GM12878 (cell line): Measurements from ENCODE around the gene LYVE1. TPM values are rescaled to one million over a fixed set of nuclear protein-coding genes. Genes with fewer than 3 reads are reported as not detected.

Source experiments
- ATAC-seq: fragments of 200-7000 bp; cut with Tn5 transposase; 3 replicates; pipeline ENCODE4 v1.9.1; 2020; ENCODE audit warnings: mild to moderate bottlenecking, moderate library complexity
- BruUV-seq: library from RNA; stranded (reverse); fragments of 400-500 nt; replicated peaks from 2 replicates; lab custom pipeline; 2021; lab: Mats Ljungman, UMichigan
- CTCF ChIA-PET: fragments of 300-600 bp; sonication (Branson Sonifier 250); formaldehyde crosslinking; extraction: SDS; loops from one replicate; lab custom pipeline; 2021; ENCODE audit warnings: inconsistent platforms; lab: Yijun Ruan, JAX
- POLR2A ChIA-PET: fragments of 350-600 bp; formaldehyde crosslinking; extraction: SDS; loops from one replicate; lab custom pipeline; 2021; ENCODE audit warnings: inconsistent platforms; lab: Charles Lee
- RAD21 ChIA-PET: fragments of 300-600 bp; sonication (Branson Sonifier 250); formaldehyde crosslinking; loops from one replicate; lab custom pipeline; 2023; ENCODE audit warnings: antibody characterized with exemption; ENCODE audit not compliant: unreplicated experiment; lab: Charles Lee
- SMC1A ChIA-PET: fragments of 300-600 bp; sonication (Branson Sonifier 250); formaldehyde crosslinking; loops from one replicate; lab custom pipeline; 2023; ENCODE audit not compliant: unreplicated experiment, uncharacterized antibody; lab: Charles Lee
- DNase-seq: peaks from one replicate; pipeline ENCODE4 v3.0.0-alpha.2; 2011; ENCODE audit warnings: low read depth, low spot score
- FAIRE-seq: peaks from 3 replicates; lab custom pipeline; 2011; peaks lifted over from hg19 to GRCh38; lab: Jason Lieb, UNC
- H2AFZ ChIP-seq: 2 replicates; pipeline ENCODE4 v1.6.0; 2011; ENCODE audit warnings: low read depth, low read length, control low read depth; ENCODE audit not compliant: control insufficient read depth
- H3K27ac ChIP-seq: 2 replicates; pipeline ENCODE4 v1.5.1; 2011; ENCODE audit warnings: control low read depth; ENCODE audit not compliant: control insufficient read depth, insufficient read depth
- H3K27me3 ChIP-seq, 2 experiments: replicated peaks in 1 of 2; 2 replicates each; pipeline versions ENCODE4 v1.6.0 to v1.6.1; 2011; ENCODE audit warnings: low read length in 1 of 2; ENCODE audit not compliant: control insufficient read depth in 2 of 2, insufficient read depth in 2 of 2
- H3K36me3 ChIP-seq, 2 experiments: 2 replicates each; pipeline ENCODE4 v1.5.1; 2011; ENCODE audit warnings: low read length in 1 of 2; ENCODE audit not compliant: control insufficient read depth in 2 of 2, insufficient read depth in 2 of 2
- H3K4me1 ChIP-seq: 2 replicates; pipeline ENCODE4 v1.6.1; 2011; ENCODE audit warnings: mild to moderate bottlenecking, low read length, moderate library complexity, mixed read lengths; ENCODE audit not compliant: control insufficient read depth, insufficient read depth
- H3K4me2 ChIP-seq: 2 replicates; pipeline ENCODE4 v1.6.0; 2011; ENCODE audit warnings: control low read depth; ENCODE audit not compliant: control insufficient read depth, insufficient read depth
- H3K4me3 ChIP-seq: fragments of 200-600 bp; sonication (generic); 2 replicates; pipeline ENCODE4 v1.5.1; 2016
- H3K79me2 ChIP-seq: 2 replicates; pipeline ENCODE4 v1.6.0; 2011; ENCODE audit warnings: low read length; ENCODE audit not compliant: control insufficient read depth, insufficient read depth
- H3K9ac ChIP-seq: 2 replicates; pipeline ENCODE4 v1.8.0; 2011; ENCODE audit warnings: low read length, control low read depth, mixed read lengths; ENCODE audit not compliant: control insufficient read depth, insufficient read depth
- H3K9me3 ChIP-seq: replicated peaks from 3 replicates; pipeline ENCODE4 v1.5.1; 2011; ENCODE audit warnings: mild to moderate bottlenecking, low read length; ENCODE audit not compliant: control insufficient read depth, insufficient read depth
- H4K20me1 ChIP-seq: 2 replicates; pipeline ENCODE4 v1.6.0; 2011; ENCODE audit not compliant: control insufficient read depth, insufficient read depth
- BMI1 ChIP-seq: fragments of 450-650 bp; IDR thresholded peaks from 2 replicates; pipeline ENCODE4 v1.6.1; 2016; ENCODE audit warnings: mild to moderate bottlenecking, moderate library complexity, borderline replicate concordance
- EZH2 ChIP-seq: IDR thresholded peaks from 2 replicates; pipeline ENCODE4 v1.6.1; 2012; ENCODE audit warnings: low read depth, mild to moderate bottlenecking, control low read depth, inconsistent platforms, low read length, borderline replicate concordance; ENCODE audit not compliant: control insufficient read depth
- IKZF1 ChIP-seq: fragments of 450-650 bp; conservative IDR thresholded peaks from 2 replicates; pipeline ENCODE4 v1.6.1; 2017; ENCODE audit warnings: antibody characterized with exemption, mild to moderate bottlenecking
- IRF3 ChIP-seq: fragments of 450-650 bp; IDR thresholded peaks from 2 replicates; pipeline ENCODE4 v1.6.1; 2014; ENCODE audit warnings: mild to moderate bottlenecking
- KDM1A ChIP-seq: fragments of 200-600 bp; sonication (generic); IDR thresholded peaks from 2 replicates; pipeline ENCODE4 v1.6.1; 2016; ENCODE audit warnings: borderline replicate concordance
- MEF2B ChIP-seq: fragments of 450-650 bp; IDR thresholded peaks from 2 replicates; pipeline ENCODE4 v1.6.1; 2018; ENCODE audit warnings: mild to moderate bottlenecking, moderate library complexity; ENCODE audit not compliant: partially characterized antibody, poor library complexity, severe bottlenecking
- NKRF ChIP-seq: fragments of 450-650 bp; conservative IDR thresholded peaks from 2 replicates; pipeline ENCODE4 v1.6.1; 2017; ENCODE audit warnings: mild to moderate bottlenecking, moderate library complexity
- PBX3 ChIP-seq: IDR thresholded peaks from 2 replicates; pipeline ENCODE4 v1.6.1; 2011; ENCODE audit warnings: mild to moderate bottlenecking, low read depth, low read length, moderate library complexity; ENCODE audit not compliant: insufficient replicate concordance
- POLR2AphosphoS2 ChIP-seq: IDR thresholded peaks from 2 replicates; pipeline ENCODE4 v1.6.1; 2011; ENCODE audit warnings: low read depth, mild to moderate bottlenecking, low read length, improper control_type of control experiment, moderate library complexity
- POU2F2 ChIP-seq: IDR thresholded peaks from 3 replicates; pipeline ENCODE4 v1.6.1; 2011; ENCODE audit warnings: low read depth, mild to moderate bottlenecking, low read length, borderline replicate concordance
- SMC3 ChIP-seq: IDR thresholded peaks from 2 replicates; pipeline ENCODE4 v1.6.1; 2011; ENCODE audit warnings: low read length, improper control_type of control experiment, borderline replicate concordance
- SREBF1 ChIP-seq: IDR thresholded peaks from 2 replicates; pipeline ENCODE4 v1.6.1; 2012; ENCODE audit warnings: mild to moderate bottlenecking, low read length
- ZBTB4 ChIP-seq: fragments of 450-650 bp; formaldehyde crosslinking; IDR thresholded peaks from 2 replicates; pipeline ENCODE4 v1.4.0; 2022; ENCODE audit warnings: mild to moderate bottlenecking, moderate library complexity
- ZSCAN29 ChIP-seq: fragments of 450-650 bp; IDR thresholded peaks from 2 replicates; pipeline ENCODE4 v1.6.1; 2017; ENCODE audit warnings: mild to moderate bottlenecking, moderate library complexity
- WGBS: methylation state at CpG from one replicate; pipeline ENCODE4 v1.1.6; 2016; ENCODE audit warnings: low lambda C conversion rate; ENCODE audit not compliant: insufficient replicate concordance, insufficient coverage; ENCODE audit errors: missing lambda C conversion rate; 5-methylcytosine and 5-hydroxymethylcytosine counted together
- in situ Hi-C: fragments of 300-500 bp; cut with MboI; formaldehyde crosslinking; loops from 9 replicates; pipeline ENCODE4 v1.14.3; 2018; ENCODE audit warnings: mixed read lengths
- intact Hi-C: fragments of 100-400 bp; cut with micrococcal nuclease; formaldehyde crosslinking; loops from one replicate; pipeline ENCODE4 v1.14.2; 2022; ENCODE audit not compliant: unreplicated experiment
- polyA plus RNA-seq, 11 experiments: library from polyadenylated mRNA; depleted of rRNA in 4 of 11; unstranded in 6 of 11; stranded (reverse) in 5 of 11; fragments of >200 nt; fragmentation: Nextera tagmentation in 4 of 11; fragmentation: Illumina TruSeq in 1 of 11; extraction: Ambion mirVana in 4 of 11; extraction: Trizol in 1 of 11; gene quantifications; 1 replicate in 1 of 11; 2 replicates in 10 of 11; pipeline versions ENCODE4 v1.2.1 to v1.2.3, GENCODE V29; 2011 to 2016; ENCODE audit warnings: inconsistent platforms in 2 of 11, missing spikeins in 2 of 11, low read depth in 1 of 11
- total RNA-seq, 4 experiments: library from RNA; depleted of rRNA in 3 of 4; stranded (reverse); fragments of >200 nt in 3 of 4; fragmentation: Illumina TruSeq in 1 of 4; extraction: Trizol in 1 of 4; gene quantifications; 2 replicates each; pipeline versions ENCODE4 v1.2.1 to v1.2.3, GENCODE V29; 2013 to 2021

Gene LYVE1
- total and polyA plus RNA-seq, 10 of the 15 experiments (the other 5 are each of a cell fraction or from before 2014, with no cell fraction given) = 0.15 TPM; not detected in 9

- Histone ChIP-seq H3K36me3 (no peaks in the 10 kb centered on the region; a peak in 1 of 4 replicates), H3K4me3 (no peak overlapping the region), H3K4me2 (no peak overlapping the region), H2AFZ (no peak overlapping the region), H3K4me1 (peaks cover 7% of the 10 kb centered on the region), H3K27ac (no peak overlapping the region), H3K79me2 (no peaks in the 10 kb centered on the region), H3K27me3 (no peaks in the 10 kb centered on the region), H3K9ac (no peak overlapping the region), H4K20me1 (no peaks in the 10 kb centered on the region; the same call in 1 of the 2 replicates), H3K9me3 (no peaks in the 10 kb centered on the region)
- 25% methylated on average over 6 of the region's 6 CpGs for WGBS
- peak; percentile 70 for DNase-seq
- BruUV-seq = no TSS peak
- ChIA-PET CTCF (interaction anchor here (1.3 to 3.6 kb wide), 2 partner anchors 14 to 121 kb away, joined by 4 to 19 read pairs; partner anchors contain the start of gene RNF141), RAD21 (interaction anchor here (1.1 to 2.0 kb wide), 3 partner anchors 13 to 113 kb away, joined by 3 to 7 read pairs (median 5); partner anchors contain the start of gene RNF141), POLR2A (no interaction called here), SMC1A (interaction anchor here (0.6 to 1.8 kb wide), 7 partner anchors 13 to 962 kb away, joined by 3 to 9 read pairs (median 3); no protein-coding TSS in a partner anchor)
- in situ Hi-C loops (no loop called here), intact Hi-C loops (loop anchor here (5.0 kb wide), 1 partner anchor 70 kb away; the partner anchor contains the start of gene AMPD3)
- FAIRE-seq = no peak
- peak; percentile 98 for ATAC-seq
- TF ChIP-seq SREBF1 = no peak
- TF ChIP-seq IRF3 = no peak
- TF ChIP-seq POLR2AphosphoS2 = no peak
- TF ChIP-seq KDM1A = no peak
- no peak for TF ChIP-seq BMI1
- no peak for TF ChIP-seq MEF2B
- no peak for TF ChIP-seq SMC3
- TF ChIP-seq EZH2 = no peak
- no peak for TF ChIP-seq ZSCAN29
- no peak; the same call in 2 of the 3 replicates for TF ChIP-seq POU2F2
- no peak for TF ChIP-seq ZBTB4
- no peak for TF ChIP-seq NKRF
- TF ChIP-seq IKZF1 = peak; percentile 71
- TF ChIP-seq PBX3 = peak; percentile 85
Observed at GRCh38 chr11:10526974-10527918, 41.2 kb downstream of the LYVE1 start.
